ENCODE data around the gene FOXM1. TPM values are rescaled to one million over a fixed set of nuclear protein-coding genes. Genes with fewer than 3 reads are reported as not detected.

FOXM1 gene
- total and polyA plus RNA-seq, 10 of the 15 experiments (the other 5 are each of a cell fraction or from before 2014, with no cell fraction given), result 15.1 to 63.2 (median 34.2) TPM

DNA sequence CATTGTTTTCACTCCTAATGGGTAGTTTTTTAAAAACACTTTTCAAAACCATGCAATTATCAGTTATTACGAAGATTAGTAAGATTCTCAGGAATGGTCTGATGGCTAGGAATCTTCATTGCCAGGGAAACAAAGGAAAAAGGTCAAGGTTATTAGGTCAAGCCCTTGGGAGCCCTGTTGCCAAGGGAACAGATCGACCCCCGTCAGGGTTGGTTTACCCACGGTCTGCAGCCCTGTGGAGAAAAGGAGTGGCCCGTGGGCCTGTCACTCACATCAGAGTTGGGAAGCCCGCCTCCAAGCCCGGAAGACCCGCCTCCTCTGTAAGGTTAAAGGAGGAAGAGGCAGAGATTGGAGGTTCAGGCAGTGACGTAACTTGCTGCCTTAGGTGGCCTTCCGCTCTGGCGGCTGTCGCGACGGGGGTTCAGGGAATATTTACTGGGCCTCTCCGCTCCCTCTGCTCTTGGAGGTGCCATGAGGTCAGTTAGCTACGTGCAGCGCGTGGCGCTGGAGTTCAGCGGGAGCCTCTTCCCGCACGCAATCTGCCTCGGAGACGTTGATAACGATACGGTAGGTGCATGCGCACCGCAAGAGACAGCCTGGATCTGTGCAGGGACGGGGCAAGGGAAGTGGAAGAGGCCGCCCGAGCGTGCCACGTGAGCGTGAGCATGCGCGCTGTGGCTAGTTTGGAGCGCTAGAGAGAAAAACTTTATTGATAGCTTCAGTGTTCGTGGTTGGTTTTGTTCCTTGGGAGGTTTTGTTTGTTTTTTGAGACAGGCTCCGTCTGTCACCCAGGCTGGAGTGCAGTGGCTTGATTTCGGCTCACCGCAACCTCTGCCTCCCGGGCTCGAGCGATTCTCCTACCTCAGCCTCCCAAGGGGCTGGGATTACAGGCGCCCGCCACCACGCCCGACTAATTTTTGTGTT lies 64.4 kb downstream of the FOXM1 start, which contains the start of gene ITFG2 (continued):
- TF ChIP-seq RFX5 (IDR thresholded peaks at IDR 0.05; ENCODE audit: low read depth, low read length) (peak; percentile 71; the same call in 1 of the 2 replicates), BMI1 (IDR thresholded peaks at IDR 0.05; ENCODE audit: borderline replicate concordance) (peak; percentile 96), ZNF384 (IDR thresholded peaks at IDR 0.05; ENCODE audit: borderline replicate concordance, low read depth, low read length) (peak; percentile 78; the same call in 1 of the 2 replicates), EZH2 (IDR thresholded peaks at IDR 0.05; ENCODE audit: borderline replicate concordance, control insufficient read depth, low read depth, low read length) (no peak), MEF2B (IDR thresholded peaks at IDR 0.05; ENCODE audit: partially characterized antibody, poor library complexity, severe bottlenecking) (peak; percentile 50), FOS (IDR thresholded peaks at IDR 0.05; ENCODE audit: borderline replicate concordance, extremely low read depth, insufficient read length) (peak; percentile 20), TCF12 (IDR thresholded peaks at IDR 0.05; ENCODE audit: low read depth, low read length) (peak; percentile 10; the same call in 1 of the 2 replicates), ZNF622 (IDR thresholded peaks at IDR 0.05) (no peak), SUPT20H (IDR thresholded peaks at IDR 0.05; ENCODE audit: borderline replicate concordance, control insufficient read depth, low read depth, low read length) (no peak), ETV6 (conservative IDR thresholded peaks at IDR 0.05 in 1 of 2, IDR thresholded peaks at IDR 0.05 in 1 of 2; ENCODE audit: borderline replicate concordance in 1 of 2, low read depth in 1 of 2) (no peak), KDM1A (IDR thresholded peaks at IDR 0.05; ENCODE audit: borderline replicate concordance) (no peak), ZNF274 (IDR thresholded peaks at IDR 0.05; ENCODE audit: insufficient read depth, insufficient read length) (no peak), SP1 (IDR thresholded peaks at IDR 0.05; ENCODE audit: low read depth, low read length) (peak; percentile 89), RB1 (IDR thresholded peaks at IDR 0.05; ENCODE audit: borderline replicate concordance) (peak; percentile 86; the same call in 1 of the 2 replicates), KAT2A (conservative IDR thresholded peaks at IDR 0.05; ENCODE audit: control insufficient read depth, low read depth, low read length) (no peak), PAX5 (IDR thresholded peaks at IDR 0.05; ENCODE audit: borderline replicate concordance, low read depth, low read length) (0 out of 2 replicates have a peak, but pooled peaks have one; percentile 55), BCL11A (IDR thresholded peaks at IDR 0.05; ENCODE audit: low read depth, low read length) (no peak), SMC3 (IDR thresholded peaks at IDR 0.05; ENCODE audit: borderline replicate concordance, low read length) (no peak), RAD51 (IDR thresholded peaks at IDR 0.05) (peak; percentile 88)
- TF ChIP-seq, protein P1, sequence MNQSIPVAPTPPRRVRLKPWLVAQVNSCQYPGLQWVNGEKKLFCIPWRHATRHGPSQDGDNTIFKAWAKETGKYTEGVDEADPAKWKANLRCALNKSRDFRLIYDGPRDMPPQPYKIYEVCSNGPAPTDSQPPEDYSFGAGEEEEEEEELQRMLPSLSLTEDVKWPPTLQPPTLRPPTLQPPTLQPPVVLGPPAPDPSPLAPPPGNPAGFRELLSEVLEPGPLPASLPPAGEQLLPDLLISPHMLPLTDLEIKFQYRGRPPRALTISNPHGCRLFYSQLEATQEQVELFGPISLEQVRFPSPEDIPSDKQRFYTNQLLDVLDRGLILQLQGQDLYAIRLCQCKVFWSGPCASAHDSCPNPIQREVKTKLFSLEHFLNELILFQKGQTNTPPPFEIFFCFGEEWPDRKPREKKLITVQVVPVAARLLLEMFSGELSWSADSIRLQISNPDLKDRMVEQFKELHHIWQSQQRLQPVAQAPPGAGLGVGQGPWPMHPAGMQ (IDR thresholded peaks at IDR 0.05; ENCODE audit: borderline replicate concordance), result no peak
- TF ChIP-seq, protein P2, sequence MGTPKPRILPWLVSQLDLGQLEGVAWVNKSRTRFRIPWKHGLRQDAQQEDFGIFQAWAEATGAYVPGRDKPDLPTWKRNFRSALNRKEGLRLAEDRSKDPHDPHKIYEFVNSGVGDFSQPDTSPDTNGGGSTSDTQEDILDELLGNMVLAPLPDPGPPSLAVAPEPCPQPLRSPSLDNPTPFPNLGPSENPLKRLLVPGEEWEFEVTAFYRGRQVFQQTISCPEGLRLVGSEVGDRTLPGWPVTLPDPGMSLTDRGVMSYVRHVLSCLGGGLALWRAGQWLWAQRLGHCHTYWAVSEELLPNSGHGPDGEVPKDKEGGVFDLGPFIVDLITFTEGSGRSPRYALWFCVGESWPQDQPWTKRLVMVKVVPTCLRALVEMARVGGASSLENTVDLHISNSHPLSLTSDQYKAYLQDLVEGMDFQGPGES (IDR thresholded peaks at IDR 0.05), result peak; percentile 59
- TF ChIP-seq, protein P3, sequence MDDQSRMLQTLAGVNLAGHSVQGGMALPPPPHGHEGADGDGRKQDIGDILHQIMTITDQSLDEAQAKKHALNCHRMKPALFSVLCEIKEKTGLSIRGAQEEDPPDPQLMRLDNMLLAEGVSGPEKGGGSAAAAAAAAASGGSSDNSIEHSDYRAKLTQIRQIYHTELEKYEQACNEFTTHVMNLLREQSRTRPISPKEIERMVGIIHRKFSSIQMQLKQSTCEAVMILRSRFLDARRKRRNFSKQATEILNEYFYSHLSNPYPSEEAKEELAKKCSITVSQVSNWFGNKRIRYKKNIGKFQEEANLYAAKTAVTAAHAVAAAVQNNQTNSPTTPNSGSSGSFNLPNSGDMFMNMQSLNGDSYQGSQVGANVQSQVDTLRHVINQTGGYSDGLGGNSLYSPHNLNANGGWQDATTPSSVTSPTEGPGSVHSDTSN (IDR thresholded peaks at IDR 0.05; ENCODE audit: insufficient replicate concordance, low read depth, low read length), result peak; percentile 99
- TF ChIP-seq, protein P4, sequence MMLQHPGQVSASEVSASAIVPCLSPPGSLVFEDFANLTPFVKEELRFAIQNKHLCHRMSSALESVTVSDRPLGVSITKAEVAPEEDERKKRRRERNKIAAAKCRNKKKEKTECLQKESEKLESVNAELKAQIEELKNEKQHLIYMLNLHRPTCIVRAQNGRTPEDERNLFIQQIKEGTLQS (IDR thresholded peaks at IDR 0.05; ENCODE audit: borderline replicate concordance, extremely low read depth, low read depth, low read length), result peak; percentile 85

Measured in GM12878 (cell line).